K562 (cell line): ENCODE data around the gene ARID3C. TPM values are rescaled to one million over a fixed set of nuclear protein-coding genes. Genes with fewer than 3 reads are reported as not detected.

ENCODE experiments used
- ELK3 ChIP-seq: fragments of 450-650 bp; formaldehyde crosslinking; IDR thresholded peaks from 2 replicates; pipeline ENCODE4 v1.4.0; 2020; ENCODE audit warnings: mild to moderate bottlenecking
- ETS2 ChIP-seq: IDR thresholded peaks from 2 replicates; pipeline ENCODE4 v1.6.1; 2016; ENCODE audit warnings: borderline replicate concordance, missing genetic modification characterization, mild to moderate bottlenecking, moderate library complexity, missing compliant biosample characterization; ENCODE audit not compliant: poor library complexity, severe bottlenecking
- ETV5 ChIP-seq: sonication (generic); formaldehyde crosslinking; IDR thresholded peaks from 2 replicates; pipeline ENCODE4 v1.4.0; 2020; ENCODE audit warnings: low read depth, mild to moderate bottlenecking, missing genetic modification reagents
- GTF2F1 ChIP-seq: IDR thresholded peaks from 2 replicates; pipeline ENCODE4 v1.6.1; 2011; ENCODE audit warnings: low read depth, low read length, improper control_type of control experiment
- HNRNPK ChIP-seq: fragments of 200-400 bp; formaldehyde crosslinking; IDR thresholded peaks from one replicate; pipeline ENCODE4 v1.6.1; 2018; ENCODE audit warnings: mild to moderate bottlenecking, low read depth, low read length; ENCODE audit not compliant: poor library complexity, severe bottlenecking
- HNRNPLL ChIP-seq: fragments of 200-400 bp; formaldehyde crosslinking; IDR thresholded peaks from 2 replicates; pipeline ENCODE4 v1.6.1; 2017; ENCODE audit warnings: low read length, low read depth, mild to moderate bottlenecking; ENCODE audit not compliant: poor library complexity, severe bottlenecking
- KLF13 ChIP-seq: fragments of 450-650 bp; IDR thresholded peaks from 2 replicates; pipeline ENCODE4 v1.6.1; 2016; ENCODE audit warnings: missing genetic modification characterization, low read depth, mild to moderate bottlenecking, missing compliant biosample characterization, moderate library complexity, borderline replicate concordance
- MXI1 ChIP-seq: IDR thresholded peaks from 2 replicates; pipeline ENCODE4 v1.6.1; 2011; ENCODE audit warnings: low read depth, mild to moderate bottlenecking, improper control_type of control experiment, low read length
- NCOR1 ChIP-seq: fragments of 450-650 bp; IDR thresholded peaks from 2 replicates; pipeline ENCODE4 v1.6.1; 2016; ENCODE audit warnings: mild to moderate bottlenecking, moderate library complexity
- NR2C1 ChIP-seq, 2 experiments: fragments of 450-650 bp; IDR thresholded peaks; 2 replicates each; pipeline ENCODE4 v1.6.1; 2017; ENCODE audit warnings: mild to moderate bottlenecking in 2 of 2, antibody characterized with exemption in 1 of 2, inconsistent platforms in 1 of 2, missing compliant biosample characterization in 1 of 2, missing genetic modification characterization in 1 of 2
- PHF8 ChIP-seq: fragments of 200-600 bp; sonication (generic); IDR thresholded peaks from 2 replicates; pipeline ENCODE4 v1.6.1; 2012; ENCODE audit warnings: mixed run types, mild to moderate bottlenecking, inconsistent platforms, low read length, moderate library complexity, borderline replicate concordance
- PTRF ChIP-seq: fragments of 450-650 bp; IDR thresholded peaks from 2 replicates; pipeline ENCODE4 v1.6.1; 2016; ENCODE audit warnings: mild to moderate bottlenecking, missing genetic modification characterization, missing compliant biosample characterization
- SIX5 ChIP-seq, 2 experiments: IDR thresholded peaks; 2 replicates each; pipeline ENCODE4 v1.6.1; 2011; ENCODE audit warnings: low read length in 2 of 2, borderline replicate concordance in 1 of 2, low read depth in 1 of 2, mild to moderate bottlenecking in 1 of 2, moderate library complexity in 1 of 2; ENCODE audit not compliant: insufficient read depth in 1 of 2
- SMAD2 ChIP-seq: fragments of 150-350 bp; IDR thresholded peaks from 2 replicates; pipeline ENCODE4 v1.6.1; 2014; ENCODE audit warnings: low read depth, mild to moderate bottlenecking, low read length
- SMAD3 ChIP-seq: fragments of 450-650 bp; formaldehyde crosslinking; conservative IDR thresholded peaks from 2 replicates; pipeline ENCODE4 v1.4.0; 2020; ENCODE audit warnings: mild to moderate bottlenecking
- ZBTB11 ChIP-seq, 3 experiments: fragments of 200-800 bp in 1 of 3; fragments of 250-450 bp in 1 of 3; fragments of 450-650 bp in 1 of 3; sonication (Bioruptor Pico) in 1 of 3; sonication (Bioruptor generic) in 1 of 3; formaldehyde crosslinking in 1 of 3; IDR thresholded peaks; 2 replicates each; pipeline versions ENCODE4 v1.6.1 to v1.8.0; 2016 to 2022; ENCODE audit warnings: mild to moderate bottlenecking in 2 of 3, missing genetic modification characterization in 2 of 3, missing compliant biosample characterization in 1 of 3, moderate library complexity in 1 of 3
- ZNF174 ChIP-seq: fragments of 250-450 bp; sonication (Bioruptor Pico); IDR thresholded peaks from 2 replicates; pipeline ENCODE4 v1.4.0; 2020; ENCODE audit warnings: mild to moderate bottlenecking
- ZNF699 ChIP-seq: fragments of 250-450 bp; sonication (Bioruptor Pico); IDR thresholded peaks from 2 replicates; pipeline ENCODE4 v1.8.0; 2021; ENCODE audit warnings: mild to moderate bottlenecking, moderate library complexity; ENCODE audit not compliant: insufficient replicate concordance
- ZNF740 ChIP-seq, 3 experiments: fragments of 200-800 bp in 1 of 3; sonication (Bioruptor generic) in 1 of 3; sonication (generic) in 1 of 3; formaldehyde crosslinking in 1 of 3; IDR thresholded peaks; 2 replicates each; pipeline versions ENCODE4 v1.6.1 to v1.8.0; 2016 to 2022; ENCODE audit warnings: mild to moderate bottlenecking in 2 of 3, missing compliant biosample characterization in 2 of 3, missing genetic modification characterization in 2 of 3, missing genetic modification reagents in 1 of 3
- polyA plus RNA-seq, 8 experiments: library from polyadenylated mRNA; depleted of rRNA in 4 of 8; stranded (reverse) in 5 of 8; unstranded in 3 of 8; fragments of >200 nt; fragmentation: Nextera tagmentation in 2 of 8; fragmentation: Illumina TruSeq in 1 of 8; extraction: Ambion mirVana in 2 of 8; extraction: Trizol in 1 of 8; gene quantifications; 2 replicates each; pipeline versions ENCODE4 v1.2.1 to v1.2.3, GENCODE V29; 2011 to 2014; ENCODE audit warnings: inconsistent platforms in 1 of 8, missing spikeins in 1 of 8
- total RNA-seq, 7 experiments: library from RNA; depleted of rRNA in 6 of 7; stranded (reverse); fragments of >200 nt in 6 of 7; fragmentation: Illumina TruSeq in 2 of 7; extraction: Trizol in 2 of 7; gene quantifications; 2 replicates each; pipeline versions ENCODE4 v1.2.1 to v1.2.3, GENCODE V29; 2011 to 2021; ENCODE audit warnings: low replicate concordance in 1 of 7

ARID3C gene
- total and polyA plus RNA-seq, 9 of the 15 experiments (the other 6 are each of a cell fraction or from before 2014, with no cell fraction given) = not detected

GRCh38 chr9:34665381-34666250, 36.8 kb upstream of the ARID3C start (continued):
- TF ChIP-seq PTRF (no peak), ZNF699 (no peak), SMAD3 (CRISPR knock-in tag) (no peak), ZBTB11 (CRISPR knock-in tag; IDR thresholded peaks at IDR 0.05) (peak in 1 of 3 experiments; percentile 90; a peak in 3 of 6 replicates), SMAD2 (no peak), ETS2 (tag) (no peak), ZNF740 (CRISPR knock-in tag; IDR thresholded peaks at IDR 0.05) (no peak), ZNF740 (tag; IDR thresholded peaks at IDR 0.05) (0 out of 4 replicates have a peak, but pooled peaks of 1 of the 2 experiments have one; percentile 21), NCOR1 (peak; percentile 54; the same call in 1 of the 2 replicates), HNRNPK (no peak), ZNF174 (CRISPR knock-in tag) (no peak), KLF13 (0 out of 2 replicates have a peak, but pooled peaks have one; percentile 37), GTF2F1 (no peak), NR2C1 (IDR thresholded peaks at IDR 0.05) (peak; percentile 85), NR2C1 (tag; IDR thresholded peaks at IDR 0.05) (peak; percentile 77; the same call in 1 of the 2 replicates), ELK3 (CRISPR knock-in tag) (no peak), ETV5 (CRISPR knock-in tag) (peak; percentile 53; the same call in 1 of the 2 replicates), SIX5 (IDR thresholded peaks at IDR 0.05; ENCODE audit: borderline replicate concordance in 1 of 2, insufficient read depth in 1 of 2, low read depth in 1 of 2, low read length in 2 of 2) (no peak), HNRNPLL (peak; percentile 58), MXI1 (peak; percentile 16; the same call in 1 of the 2 replicates), PHF8 (peak; percentile 77; the same call in 1 of the 2 replicates)
